ENCODE results near the gene PPP1R8.
A peak's percentile ranks its signal among the peaks of the same experiment; 100 is the strongest.

Gene PPP1R8

GRCh38 chr1:27872059-27872801 lies 41.6 kb downstream of the PPP1R8 start, which contains the start of gene THEMIS2:
Gene THEMIS2 (plus strand): TSS chr1:27872544. CDS start chr1:27872572, 28 bp downstream.
- DNase-seq (ENCODE audit: low read depth), result peak; percentile 67

GRCh38 chr1:27872802-27873551 lies 42.4 kb downstream of the PPP1R8 start:
- DNase-seq (ENCODE audit: low read depth), result peak; percentile 60

GRCh38 chr1:27873671-27874384 lies 43.2 kb downstream of the PPP1R8 start:
- no peak for DNase-seq (ENCODE audit: low read depth)

- no peak for DNase-seq (ENCODE audit: low read depth)
Observed at GRCh38 chr1:27876341-27877114, 45.9 kb downstream of the PPP1R8 start.

- no peak for DNase-seq (ENCODE audit: low read depth)
Observed at GRCh38 chr1:27877115-27877416, 46.5 kb downstream of the PPP1R8 start.

GRCh38 chr1:27878039-27878438 lies 47.5 kb downstream of the PPP1R8 start:
- no peak for DNase-seq (ENCODE audit: low read depth)

GRCh38 chr1:27878787-27879335 lies 48.3 kb downstream of the PPP1R8 start:
- no peak for DNase-seq (ENCODE audit: low read depth)

GRCh38 chr1:27879374-27880082 lies 48.9 kb downstream of the PPP1R8 start:
- no peak for DNase-seq (ENCODE audit: low read depth)

GRCh38 chr1:27882543-27882903 lies 51.9 kb downstream of the PPP1R8 start:
- DNase-seq (ENCODE audit: low read depth), result no peak

GRCh38 chr1:27883536-27883935 lies 53.0 kb downstream of the PPP1R8 start:
- DNase-seq (ENCODE audit: low read depth), result no peak

- DNase-seq (ENCODE audit: low read depth), result no peak
Observed at GRCh38 chr1:27884006-27884954, 53.7 kb downstream of the PPP1R8 start.

- DNase-seq (ENCODE audit: low read depth), result no peak
Observed at GRCh38 chr1:27885114-27885528, 54.5 kb downstream of the PPP1R8 start.

GRCh38 chr1:27885621-27886352 lies 55.2 kb downstream of the PPP1R8 start:
- no peak for DNase-seq (ENCODE audit: low read depth)

- no peak for DNase-seq (ENCODE audit: low read depth)
Observed at GRCh38 chr1:27886353-27886679, 55.7 kb downstream of the PPP1R8 start.

- no peak for DNase-seq (ENCODE audit: low read depth)
Observed at GRCh38 chr1:27886744-27887143, 56.2 kb downstream of the PPP1R8 start.

GRCh38 chr1:27887215-27888021 lies 56.8 kb downstream of the PPP1R8 start:
- DNase-seq (ENCODE audit: low read depth), result no peak

- no peak for DNase-seq (ENCODE audit: low read depth)
Observed at GRCh38 chr1:27889506-27889905, 58.9 kb downstream of the PPP1R8 start.

GRCh38 chr1:27891196-27891889 lies 60.8 kb downstream of the PPP1R8 start:
- no peak for DNase-seq (ENCODE audit: low read depth)
